HepG2 (cell line): ENCODE results near the gene TTLL11.

ENCODE experiments used
- ASH2L ChIP-seq: fragments of 300-600, 200-600 bp; sonication (generic); IDR thresholded peaks from 2 replicates; pipeline ENCODE4 v1.7.0; 2017; ENCODE audit warnings: low read depth, mild to moderate bottlenecking, moderate library complexity, mixed read lengths, low read length; ENCODE audit not compliant: insufficient read length
- MAFK ChIP-seq, 2 experiments: IDR thresholded peaks in 1 of 2; conservative IDR thresholded peaks in 1 of 2; 2 replicates each; pipeline ENCODE4 v1.6.1; 2011; ENCODE audit warnings: improper control_type of control experiment in 2 of 2, low read length in 2 of 2
- NRL ChIP-seq: sonication (generic); formaldehyde crosslinking; IDR thresholded peaks from 2 replicates; pipeline ENCODE4 v1.5.0; 2020; ENCODE audit warnings: missing genetic modification reagents, mild to moderate bottlenecking, moderate library complexity, borderline replicate concordance
- SIN3B ChIP-seq: fragments of 150-350 bp; IDR thresholded peaks from 2 replicates; pipeline ENCODE4 v1.6.1; 2014; ENCODE audit warnings: low read length
- TOPORS ChIP-seq: sonication (generic); formaldehyde crosslinking; IDR thresholded peaks from 2 replicates; pipeline ENCODE4 v1.8.0; 2023; ENCODE audit warnings: mild to moderate bottlenecking, missing genetic modification reagents
- ZFX ChIP-seq: sonication (generic); formaldehyde crosslinking; IDR thresholded peaks from 2 replicates; pipeline ENCODE4 v1.4.0; 2020; ENCODE audit warnings: mild to moderate bottlenecking, low read depth, missing genetic modification reagents, moderate library complexity
- ZNF24 ChIP-seq: fragments of 450-650 bp; IDR thresholded peaks from 2 replicates; pipeline ENCODE4 v1.6.1; 2017; ENCODE audit warnings: antibody characterized with exemption, mild to moderate bottlenecking
- ZNF274 ChIP-seq: sonication (generic); formaldehyde crosslinking; IDR thresholded peaks from 2 replicates; pipeline ENCODE4 v1.5.1; 2020; ENCODE audit warnings: mild to moderate bottlenecking, missing genetic modification reagents
- ZNF737 ChIP-seq: sonication (generic); formaldehyde crosslinking; IDR thresholded peaks from 2 replicates; pipeline ENCODE4 v1.5.0; 2020; ENCODE audit warnings: missing genetic modification reagents, mild to moderate bottlenecking, borderline replicate concordance
- ZNF780A ChIP-seq: sonication (generic); formaldehyde crosslinking; IDR thresholded peaks from 2 replicates; pipeline ENCODE4 v1.8.0; 2022; ENCODE audit warnings: mild to moderate bottlenecking, missing genetic modification reagents, moderate library complexity
- TF ChIP-seq, protein P1 (sequence below): fragments of 450-650 bp; IDR thresholded peaks from 2 replicates; pipeline ENCODE4 v1.6.1; 2017
- TF ChIP-seq, protein P2 (sequence below): sonication (generic); formaldehyde crosslinking; IDR thresholded peaks from 2 replicates; pipeline ENCODE4 v1.5.0; 2020; ENCODE audit warnings: mild to moderate bottlenecking, missing genetic modification reagents

- TF ChIP-seq, protein P1, sequence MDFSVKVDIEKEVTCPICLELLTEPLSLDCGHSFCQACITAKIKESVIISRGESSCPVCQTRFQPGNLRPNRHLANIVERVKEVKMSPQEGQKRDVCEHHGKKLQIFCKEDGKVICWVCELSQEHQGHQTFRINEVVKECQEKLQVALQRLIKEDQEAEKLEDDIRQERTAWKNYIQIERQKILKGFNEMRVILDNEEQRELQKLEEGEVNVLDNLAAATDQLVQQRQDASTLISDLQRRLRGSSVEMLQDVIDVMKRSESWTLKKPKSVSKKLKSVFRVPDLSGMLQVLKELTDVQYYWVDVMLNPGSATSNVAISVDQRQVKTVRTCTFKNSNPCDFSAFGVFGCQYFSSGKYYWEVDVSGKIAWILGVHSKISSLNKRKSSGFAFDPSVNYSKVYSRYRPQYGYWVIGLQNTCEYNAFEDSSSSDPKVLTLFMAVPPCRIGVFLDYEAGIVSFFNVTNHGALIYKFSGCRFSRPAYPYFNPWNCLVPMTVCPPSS, result no peak
- TF ChIP-seq ZFX, result no peak
- TF ChIP-seq TOPORS (CRISPR knock-in tag), result no peak
- TF ChIP-seq SIN3B, result no peak
- TF ChIP-seq, protein P2, sequence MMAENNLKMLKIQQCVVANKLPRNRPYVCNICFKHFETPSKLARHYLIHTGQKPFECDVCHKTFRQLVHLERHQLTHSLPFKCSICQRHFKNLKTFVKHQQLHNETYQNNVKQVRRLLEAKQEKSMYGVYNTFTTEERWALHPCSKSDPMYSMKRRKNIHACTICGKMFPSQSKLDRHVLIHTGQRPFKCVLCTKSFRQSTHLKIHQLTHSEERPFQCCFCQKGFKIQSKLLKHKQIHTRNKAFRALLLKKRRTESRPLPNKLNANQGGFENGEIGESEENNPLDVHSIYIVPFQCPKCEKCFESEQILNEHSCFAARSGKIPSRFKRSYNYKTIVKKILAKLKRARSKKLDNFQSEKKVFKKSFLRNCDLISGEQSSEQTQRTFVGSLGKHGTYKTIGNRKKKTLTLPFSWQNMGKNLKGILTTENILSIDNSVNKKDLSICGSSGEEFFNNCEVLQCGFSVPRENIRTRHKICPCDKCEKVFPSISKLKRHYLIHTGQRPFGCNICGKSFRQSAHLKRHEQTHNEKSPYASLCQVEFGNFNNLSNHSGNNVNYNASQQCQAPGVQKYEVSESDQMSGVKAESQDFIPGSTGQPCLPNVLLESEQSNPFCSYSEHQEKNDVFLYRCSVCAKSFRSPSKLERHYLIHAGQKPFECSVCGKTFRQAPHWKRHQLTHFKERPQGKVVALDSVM (CRISPR knock-in tag), result no peak
- TF ChIP-seq ZNF737, result no peak
- TF ChIP-seq ASH2L, result no peak
- no peak for TF ChIP-seq ZNF274
- TF ChIP-seq MAFK (conservative IDR thresholded peaks at IDR 0.05 in 1 of 2, IDR thresholded peaks at IDR 0.05 in 1 of 2; ENCODE audit: low read length in 2 of 2), result no peak
- TF ChIP-seq ZNF780A (CRISPR knock-in tag), result no peak
- no peak for TF ChIP-seq ZNF24
- no peak for TF ChIP-seq NRL (CRISPR knock-in tag)
Observed at GRCh38 chr9:121947775-121948174, 145.3 kb downstream of the TTLL11 start.
